Esophagus mucosa (tissue), 1 donor: ENCODE measurements around the gene PPFIBP2. TPM values are rescaled to one million over a fixed set of nuclear protein-coding genes. Genes with fewer than 3 reads are reported as not detected.

Experiments
- total RNA-seq: library from RNA; stranded (reverse); gene quantifications from one replicate; pipeline ENCODE4 v1.2.4, GENCODE V29; 2023
- donor health status: DM: yes; HTN: yes; CAD: no.

Gene PPFIBP2
- total RNA-seq, 1 donor from 2014 or later = 33.4 TPM

Other genes with a start within 250 kb of the PPFIBP2 start
- gene OLFML1, start 28.5 kb upstream of the PPFIBP2 start, total RNA-seq = 0.92 TPM
- gene CYB5R2, start 159.5 kb downstream of the PPFIBP2 start, total RNA-seq = 24.0 TPM
- 0.44 TPM for gene OVCH2, start 192.5 kb downstream of the PPFIBP2 start, total RNA-seq